HepG2 (cell line): ENCODE measurements around the gene ITCH. TPM values are rescaled to one million over a fixed set of nuclear protein-coding genes. Genes with fewer than 3 reads are reported as not detected.

Experiments
- ATF7 ChIP-seq, 2 experiments: fragments of 450-650 bp in 1 of 2; sonication (generic) in 1 of 2; formaldehyde crosslinking in 1 of 2; IDR thresholded peaks; 2 replicates each; pipeline versions ENCODE4 v1.4.0 to v1.6.1; 2016 to 2020; ENCODE audit warnings: antibody characterized with exemption in 1 of 2, mild to moderate bottlenecking in 1 of 2, missing genetic modification reagents in 1 of 2
- HMG20A ChIP-seq: IDR thresholded peaks from 2 replicates; pipeline ENCODE4 v1.6.1; 2016; ENCODE audit warnings: borderline replicate concordance
- MLLT10 ChIP-seq: sonication (generic); formaldehyde crosslinking; IDR thresholded peaks from 2 replicates; pipeline ENCODE4 v1.4.0; 2020; ENCODE audit warnings: missing genetic modification reagents
- REST ChIP-seq, 2 experiments: IDR thresholded peaks; 2 replicates each; pipeline ENCODE4 v1.6.1; 2011 to 2012; ENCODE audit warnings: low read length in 2 of 2, borderline replicate concordance in 1 of 2, low read depth in 1 of 2, mild to moderate bottlenecking in 1 of 2, moderate library complexity in 1 of 2
- TCF7L2 ChIP-seq: IDR thresholded peaks from 2 replicates; pipeline ENCODE4 v1.6.1; 2011; ENCODE audit warnings: mild to moderate bottlenecking, low read depth, low read length, moderate library complexity
- ZBTB14 ChIP-seq: sonication (generic); formaldehyde crosslinking; IDR thresholded peaks from 2 replicates; pipeline ENCODE4 v1.4.0; 2020; ENCODE audit warnings: missing genetic modification reagents
- ZNF644 ChIP-seq: IDR thresholded peaks from 2 replicates; pipeline ENCODE4 v1.6.1; 2016; ENCODE audit warnings: low read depth
- ZNF879 ChIP-seq: sonication (generic); formaldehyde crosslinking; IDR thresholded peaks from 2 replicates; pipeline ENCODE4 v1.8.1; 2023; ENCODE audit warnings: missing genetic modification reagents
- polyA plus RNA-seq, 8 experiments: library from polyadenylated mRNA; depleted of rRNA in 3 of 8; stranded (reverse) in 7 of 8; unstranded in 1 of 8; fragments of >200 nt; fragmentation: Illumina TruSeq in 4 of 8; extraction: Trizol in 4 of 8; gene quantifications; 2 replicates each; pipeline versions ENCODE4 v1.2.1 to v1.2.3, GENCODE V29; 2011 to 2016; ENCODE audit warnings: low read depth in 4 of 8, missing spikeins in 1 of 8, mixed read lengths in 1 of 8; ENCODE audit not compliant: insufficient read depth in 1 of 8
- total RNA-seq, 5 experiments: library from RNA; depleted of rRNA; stranded (reverse); fragments of >200 nt; fragmentation: Illumina TruSeq; extraction: Trizol; gene quantifications; 2 replicates each; pipeline ENCODE4 v1.2.3, GENCODE V29; 2016; ENCODE audit warnings: low read depth in 1 of 5
- TF ChIP-seq, protein P1 (sequence below): sonication (generic); formaldehyde crosslinking; IDR thresholded peaks from 2 replicates; pipeline ENCODE4 v1.5.1; 2020; ENCODE audit warnings: missing genetic modification reagents, mild to moderate bottlenecking, borderline replicate concordance
- TF ChIP-seq, protein P2 (sequence below): sonication (generic); formaldehyde crosslinking; IDR thresholded peaks from 2 replicates; pipeline ENCODE4 v1.8.0; 2022; ENCODE audit warnings: missing genetic modification reagents, mild to moderate bottlenecking, inconsistent platforms, borderline replicate concordance
- TF ChIP-seq, protein P3 (sequence below): sonication (generic); formaldehyde crosslinking; IDR thresholded peaks from 2 replicates; pipeline ENCODE4 v1.5.0; 2020; ENCODE audit warnings: missing genetic modification reagents
- TF ChIP-seq, protein P4 (sequence below): IDR thresholded peaks from 2 replicates; pipeline ENCODE4 v1.6.1; 2018; ENCODE audit warnings: missing genetic modification reagents
- TF ChIP-seq, protein P5 (sequence below): sonication (generic); formaldehyde crosslinking; conservative IDR thresholded peaks from 2 replicates; pipeline ENCODE4 v1.5.0; 2020; ENCODE audit warnings: missing genetic modification reagents
- TF ChIP-seq, protein P6 (sequence below): sonication (generic); formaldehyde crosslinking; IDR thresholded peaks from 2 replicates; pipeline ENCODE4 v1.4.0; 2020; ENCODE audit warnings: missing genetic modification reagents, borderline replicate concordance

Gene ITCH
- total and polyA plus RNA-seq, 2 of the 13 experiments (the other 11 are each of a cell fraction or from before 2014, with no cell fraction given), result 20.5 to 112 TPM

GRCh38 chr20:34363062-34363464 lies at the start of gene ITCH (continued):
- TF ChIP-seq REST (IDR thresholded peaks at IDR 0.05; ENCODE audit: borderline replicate concordance in 1 of 2, low read depth in 1 of 2, low read length in 2 of 2) (peak in 1 of 2 experiments; percentile 11; a peak in 1 of 4 replicates), HMG20A (no peak), TCF7L2 (no peak), ZNF879 (CRISPR knock-in tag) (no peak), MLLT10 (CRISPR knock-in tag) (no peak), ZNF644 (peak; percentile 31; the same call in 1 of the 2 replicates), ZBTB14 (CRISPR knock-in tag) (no peak), ATF7 (IDR thresholded peaks at IDR 0.05) (no peak), ATF7 (CRISPR knock-in tag; IDR thresholded peaks at IDR 0.05) (no peak)
- TF ChIP-seq, protein P1, sequence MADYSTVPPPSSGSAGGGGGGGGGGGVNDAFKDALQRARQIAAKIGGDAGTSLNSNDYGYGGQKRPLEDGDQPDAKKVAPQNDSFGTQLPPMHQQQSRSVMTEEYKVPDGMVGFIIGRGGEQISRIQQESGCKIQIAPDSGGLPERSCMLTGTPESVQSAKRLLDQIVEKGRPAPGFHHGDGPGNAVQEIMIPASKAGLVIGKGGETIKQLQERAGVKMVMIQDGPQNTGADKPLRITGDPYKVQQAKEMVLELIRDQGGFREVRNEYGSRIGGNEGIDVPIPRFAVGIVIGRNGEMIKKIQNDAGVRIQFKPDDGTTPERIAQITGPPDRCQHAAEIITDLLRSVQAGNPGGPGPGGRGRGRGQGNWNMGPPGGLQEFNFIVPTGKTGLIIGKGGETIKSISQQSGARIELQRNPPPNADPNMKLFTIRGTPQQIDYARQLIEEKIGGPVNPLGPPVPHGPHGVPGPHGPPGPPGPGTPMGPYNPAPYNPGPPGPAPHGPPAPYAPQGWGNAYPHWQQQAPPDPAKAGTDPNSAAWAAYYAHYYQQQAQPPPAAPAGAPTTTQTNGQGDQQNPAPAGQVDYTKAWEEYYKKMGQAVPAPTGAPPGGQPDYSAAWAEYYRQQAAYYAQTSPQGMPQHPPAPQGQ (CRISPR knock-in tag), result no peak
- TF ChIP-seq, protein P2, sequence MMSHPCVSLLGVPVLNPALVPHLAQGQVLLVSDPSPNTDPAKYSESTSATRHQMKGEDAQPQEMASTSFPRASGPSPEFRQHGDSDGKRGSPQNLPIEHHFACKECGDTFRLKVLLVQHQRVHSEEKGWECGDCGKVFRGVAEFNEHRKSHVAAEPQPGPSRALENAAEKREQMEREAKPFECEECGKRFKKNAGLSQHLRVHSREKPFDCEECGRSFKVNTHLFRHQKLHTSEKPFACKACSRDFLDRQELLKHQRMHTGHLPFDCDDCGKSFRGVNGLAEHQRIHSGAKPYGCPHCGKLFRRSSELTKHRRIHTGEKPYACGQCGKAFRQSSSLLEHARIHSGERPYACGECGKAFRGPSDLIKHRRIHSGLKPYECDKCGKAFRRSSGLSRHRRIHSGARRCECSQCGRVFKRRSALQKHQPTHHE, result no peak; the same call in 1 of the 2 replicates
- TF ChIP-seq, protein P3, sequence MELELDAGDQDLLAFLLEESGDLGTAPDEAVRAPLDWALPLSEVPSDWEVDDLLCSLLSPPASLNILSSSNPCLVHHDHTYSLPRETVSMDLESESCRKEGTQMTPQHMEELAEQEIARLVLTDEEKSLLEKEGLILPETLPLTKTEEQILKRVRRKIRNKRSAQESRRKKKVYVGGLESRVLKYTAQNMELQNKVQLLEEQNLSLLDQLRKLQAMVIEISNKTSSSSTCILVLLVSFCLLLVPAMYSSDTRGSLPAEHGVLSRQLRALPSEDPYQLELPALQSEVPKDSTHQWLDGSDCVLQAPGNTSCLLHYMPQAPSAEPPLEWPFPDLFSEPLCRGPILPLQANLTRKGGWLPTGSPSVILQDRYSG, result no peak; the same call in 1 of the 2 replicates
- TF ChIP-seq, protein P4, sequence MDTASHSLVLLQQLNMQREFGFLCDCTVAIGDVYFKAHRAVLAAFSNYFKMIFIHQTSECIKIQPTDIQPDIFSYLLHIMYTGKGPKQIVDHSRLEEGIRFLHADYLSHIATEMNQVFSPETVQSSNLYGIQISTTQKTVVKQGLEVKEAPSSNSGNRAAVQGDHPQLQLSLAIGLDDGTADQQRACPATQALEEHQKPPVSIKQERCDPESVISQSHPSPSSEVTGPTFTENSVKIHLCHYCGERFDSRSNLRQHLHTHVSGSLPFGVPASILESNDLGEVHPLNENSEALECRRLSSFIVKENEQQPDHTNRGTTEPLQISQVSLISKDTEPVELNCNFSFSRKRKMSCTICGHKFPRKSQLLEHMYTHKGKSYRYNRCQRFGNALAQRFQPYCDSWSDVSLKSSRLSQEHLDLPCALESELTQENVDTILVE (CRISPR knock-in tag), result peak; percentile 89
- TF ChIP-seq, protein P5, sequence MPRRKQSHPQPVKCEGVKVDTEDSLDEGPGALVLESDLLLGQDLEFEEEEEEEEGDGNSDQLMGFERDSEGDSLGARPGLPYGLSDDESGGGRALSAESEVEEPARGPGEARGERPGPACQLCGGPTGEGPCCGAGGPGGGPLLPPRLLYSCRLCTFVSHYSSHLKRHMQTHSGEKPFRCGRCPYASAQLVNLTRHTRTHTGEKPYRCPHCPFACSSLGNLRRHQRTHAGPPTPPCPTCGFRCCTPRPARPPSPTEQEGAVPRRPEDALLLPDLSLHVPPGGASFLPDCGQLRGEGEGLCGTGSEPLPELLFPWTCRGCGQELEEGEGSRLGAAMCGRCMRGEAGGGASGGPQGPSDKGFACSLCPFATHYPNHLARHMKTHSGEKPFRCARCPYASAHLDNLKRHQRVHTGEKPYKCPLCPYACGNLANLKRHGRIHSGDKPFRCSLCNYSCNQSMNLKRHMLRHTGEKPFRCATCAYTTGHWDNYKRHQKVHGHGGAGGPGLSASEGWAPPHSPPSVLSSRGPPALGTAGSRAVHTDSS (CRISPR knock-in tag), result 0 out of 2 replicates have a peak, but pooled peaks have one; percentile 44
- TF ChIP-seq, protein P6, sequence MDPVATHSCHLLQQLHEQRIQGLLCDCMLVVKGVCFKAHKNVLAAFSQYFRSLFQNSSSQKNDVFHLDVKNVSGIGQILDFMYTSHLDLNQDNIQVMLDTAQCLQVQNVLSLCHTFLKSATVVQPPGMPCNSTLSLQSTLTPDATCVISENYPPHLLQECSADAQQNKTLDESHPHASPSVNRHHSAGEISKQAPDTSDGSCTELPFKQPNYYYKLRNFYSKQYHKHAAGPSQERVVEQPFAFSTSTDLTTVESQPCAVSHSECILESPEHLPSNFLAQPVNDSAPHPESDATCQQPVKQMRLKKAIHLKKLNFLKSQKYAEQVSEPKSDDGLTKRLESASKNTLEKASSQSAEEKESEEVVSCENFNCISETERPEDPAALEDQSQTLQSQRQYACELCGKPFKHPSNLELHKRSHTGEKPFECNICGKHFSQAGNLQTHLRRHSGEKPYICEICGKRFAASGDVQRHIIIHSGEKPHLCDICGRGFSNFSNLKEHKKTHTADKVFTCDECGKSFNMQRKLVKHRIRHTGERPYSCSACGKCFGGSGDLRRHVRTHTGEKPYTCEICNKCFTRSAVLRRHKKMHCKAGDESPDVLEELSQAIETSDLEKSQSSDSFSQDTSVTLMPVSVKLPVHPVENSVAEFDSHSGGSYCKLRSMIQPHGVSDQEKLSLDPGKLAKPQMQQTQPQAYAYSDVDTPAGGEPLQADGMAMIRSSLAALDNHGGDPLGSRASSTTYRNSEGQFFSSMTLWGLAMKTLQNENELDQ, result no peak; the same call in none of the 2 replicates
